GM18519 (cell line): ENCODE data around the gene COX18.
A peak's percentile ranks its signal among the peaks of the same experiment; 100 is the strongest.

Source experiments
- ATAC-seq: cut with Tn5 transposase; IDR thresholded peaks from one replicate; pipeline ENCODE4 v1.9.1; 2021; ENCODE audit warnings: mild to moderate bottlenecking, moderate library complexity; ENCODE audit not compliant: unreplicated experiment, low FRiP score

Gene COX18, protein sequence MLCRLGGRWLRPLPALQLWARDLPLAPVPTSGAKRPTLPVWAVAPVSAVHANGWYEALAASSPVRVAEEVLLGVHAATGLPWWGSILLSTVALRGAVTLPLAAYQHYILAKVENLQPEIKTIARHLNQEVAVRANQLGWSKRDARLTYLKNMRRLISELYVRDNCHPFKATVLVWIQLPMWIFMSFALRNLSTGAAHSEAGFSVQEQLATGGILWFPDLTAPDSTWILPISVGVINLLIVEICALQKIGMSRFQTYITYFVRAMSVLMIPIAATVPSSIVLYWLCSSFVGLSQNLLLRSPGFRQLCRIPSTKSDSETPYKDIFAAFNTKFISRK

DNA sequence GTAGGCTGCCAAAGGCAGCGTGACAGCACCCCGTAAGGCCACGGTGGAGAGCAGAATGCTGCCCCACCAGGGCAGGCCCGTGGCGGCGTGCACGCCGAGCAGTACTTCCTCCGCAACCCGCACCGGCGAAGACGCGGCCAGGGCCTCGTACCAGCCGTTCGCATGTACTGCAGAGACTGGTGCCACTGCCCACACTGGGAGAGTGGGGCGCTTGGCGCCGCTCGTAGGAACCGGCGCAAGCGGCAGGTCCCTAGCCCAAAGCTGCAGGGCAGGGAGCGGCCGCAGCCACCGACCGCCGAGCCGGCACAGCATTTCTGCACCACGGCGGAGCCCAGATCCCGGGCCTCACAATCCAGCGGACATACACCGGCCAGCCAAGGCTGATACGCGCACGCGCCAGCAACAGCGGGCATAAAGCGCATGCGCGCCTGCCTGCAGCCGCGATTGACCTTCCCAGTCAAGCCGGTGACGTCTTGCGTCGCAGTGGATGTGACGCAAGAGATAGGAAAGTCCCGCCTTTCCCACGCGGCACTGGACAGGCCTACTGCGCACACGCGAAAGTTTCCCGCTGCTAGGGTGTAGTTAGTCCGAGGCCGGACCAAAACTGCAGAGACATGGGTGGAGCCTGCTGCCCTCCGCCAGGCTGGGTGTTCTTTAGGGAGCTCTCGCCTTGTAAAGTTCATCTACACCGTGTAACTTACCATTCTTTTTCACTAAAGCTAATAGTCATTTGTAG, at the start of gene COX18:
Gene COX18 (minus strand): TSS at position 379 of the 736 bp plus-strand sequence. CDS start 67 bp downstream, at position 312.
- peak; percentile 77 for ATAC-seq

DNA sequence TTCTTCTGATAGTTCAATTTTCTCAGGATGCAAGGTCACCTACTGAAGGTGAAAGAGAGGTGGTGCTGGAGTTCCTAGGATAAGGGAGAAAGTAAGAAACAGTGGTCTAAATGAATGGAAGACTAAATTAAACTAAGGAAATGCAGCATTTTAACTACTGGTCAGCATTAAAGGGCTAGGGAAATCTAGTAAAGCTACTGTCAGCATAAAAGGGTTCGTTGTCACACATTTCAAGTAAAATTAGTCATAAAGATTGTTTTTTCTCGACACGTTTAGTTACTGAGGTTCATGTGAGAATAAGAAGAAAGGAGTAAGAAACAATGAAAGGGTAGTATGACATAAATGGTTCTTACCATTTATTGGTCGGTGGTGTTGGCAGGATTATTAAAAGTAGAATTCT, 40.0 kb upstream of the COX18 start:
- no peak for ATAC-seq

DNA sequence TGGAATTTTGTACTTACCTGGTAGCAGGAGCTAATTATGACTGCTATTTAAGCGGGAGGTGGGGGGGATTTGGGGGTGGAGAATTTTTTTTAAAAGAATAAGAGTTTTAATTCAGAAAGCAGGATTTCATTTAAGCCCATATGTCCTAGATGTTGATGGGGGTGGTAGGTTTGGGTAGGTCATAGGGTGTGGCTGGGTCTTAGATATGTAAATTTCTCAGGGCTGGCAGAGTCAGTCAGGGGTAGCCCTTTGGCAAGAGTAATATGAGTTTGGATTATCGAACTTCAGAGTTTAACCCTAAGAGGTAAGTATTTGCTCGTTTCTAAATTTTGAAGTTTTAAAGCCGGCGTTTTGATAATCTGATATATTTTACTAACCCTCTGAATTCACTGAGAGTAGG, 35.2 kb upstream of the COX18 start:
- no peak for ATAC-seq

DNA sequence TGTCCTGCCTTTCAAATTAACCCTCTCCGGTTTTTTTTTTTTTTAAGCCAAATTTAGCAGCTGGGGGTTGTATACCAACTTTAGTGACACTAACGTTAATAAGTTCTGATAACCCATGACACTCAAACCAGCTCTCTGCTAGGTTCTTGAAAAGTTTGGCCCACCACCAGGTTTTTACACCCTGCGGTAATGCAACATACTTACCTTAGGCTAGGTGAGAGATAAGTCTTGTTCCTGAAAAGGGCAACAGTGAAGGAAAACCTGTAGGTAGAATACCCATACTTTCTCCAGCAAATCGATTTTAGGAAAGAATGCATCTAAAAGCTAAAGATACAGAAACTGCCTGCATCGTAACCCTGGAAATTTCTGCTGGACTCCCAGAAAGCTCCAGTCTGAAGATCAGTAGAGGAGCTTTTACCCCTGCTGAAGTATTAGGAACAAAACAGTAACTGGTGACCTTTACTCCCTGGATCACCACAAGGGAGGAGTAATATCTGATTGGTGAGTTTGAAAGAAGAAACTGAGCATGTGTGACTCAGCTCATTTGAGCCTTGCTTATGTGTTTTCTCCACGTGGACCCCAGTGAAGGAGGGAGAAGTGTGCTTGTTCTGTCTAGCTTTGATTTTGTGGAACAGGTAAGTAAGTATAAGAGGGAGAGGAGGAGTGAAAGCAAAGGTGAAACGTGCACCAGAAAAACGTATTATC, 34.4 kb upstream of the COX18 start:
- ATAC-seq: no peak

DNA sequence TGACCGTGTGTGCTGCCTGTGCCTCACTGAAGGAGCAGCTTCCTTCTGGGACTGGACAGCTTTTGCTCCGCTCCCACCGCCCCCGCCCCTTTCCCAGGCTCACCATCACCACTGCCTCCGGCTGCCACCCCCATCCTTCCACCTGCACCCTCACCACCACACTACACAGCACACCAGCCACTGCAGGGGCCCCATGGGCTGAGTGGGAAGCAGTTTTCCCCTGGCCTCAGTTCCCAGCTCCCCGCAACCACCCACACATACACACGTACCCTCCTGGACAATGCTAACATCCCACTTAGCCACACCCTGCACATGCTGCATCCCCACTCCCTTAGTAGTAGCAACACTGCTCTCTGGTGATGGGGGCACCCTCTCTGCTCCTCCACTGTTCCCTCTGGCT, 29.6 kb upstream of the COX18 start:
- no peak for ATAC-seq

DNA sequence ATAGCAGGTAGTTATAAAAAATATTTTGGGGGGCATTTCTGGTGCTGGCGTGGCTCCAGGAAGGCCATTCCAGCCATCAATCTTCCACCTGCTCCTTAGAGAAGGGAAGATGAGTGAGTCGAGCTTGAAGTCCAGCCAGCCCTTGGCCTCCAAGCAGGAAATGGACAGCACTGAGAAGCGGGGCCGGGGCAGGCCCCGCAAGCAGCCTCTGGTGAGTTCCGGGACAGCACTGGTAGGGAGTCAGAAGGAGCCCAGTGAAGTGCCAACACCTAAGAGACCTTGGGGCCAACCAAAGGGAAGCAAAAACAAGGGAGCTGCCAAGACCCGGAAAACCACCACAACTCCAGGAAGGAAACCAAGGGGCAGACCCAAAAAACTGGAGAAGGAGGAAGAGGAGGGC, 29.2 kb upstream of the COX18 start:
- ATAC-seq: no peak

DNA sequence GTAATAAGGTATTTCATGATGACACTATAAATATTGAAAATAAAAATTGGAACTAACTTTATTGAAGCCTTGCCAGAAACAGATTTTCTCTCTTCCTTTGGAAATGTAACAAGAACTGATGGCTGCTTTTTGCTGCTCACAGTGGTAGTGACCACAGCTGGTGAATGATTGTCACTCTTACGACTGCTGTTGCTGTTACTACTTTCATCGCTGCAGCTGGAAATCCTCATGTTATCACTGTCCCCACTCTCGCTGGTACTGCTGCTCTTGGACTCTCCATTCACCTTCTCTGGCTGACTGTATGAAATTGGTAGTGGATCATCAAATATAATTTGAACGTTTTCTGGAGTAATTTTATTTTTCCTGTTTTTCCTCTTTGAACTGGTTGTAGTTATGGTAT, 28.5 kb upstream of the COX18 start:
- ATAC-seq: no peak

DNA sequence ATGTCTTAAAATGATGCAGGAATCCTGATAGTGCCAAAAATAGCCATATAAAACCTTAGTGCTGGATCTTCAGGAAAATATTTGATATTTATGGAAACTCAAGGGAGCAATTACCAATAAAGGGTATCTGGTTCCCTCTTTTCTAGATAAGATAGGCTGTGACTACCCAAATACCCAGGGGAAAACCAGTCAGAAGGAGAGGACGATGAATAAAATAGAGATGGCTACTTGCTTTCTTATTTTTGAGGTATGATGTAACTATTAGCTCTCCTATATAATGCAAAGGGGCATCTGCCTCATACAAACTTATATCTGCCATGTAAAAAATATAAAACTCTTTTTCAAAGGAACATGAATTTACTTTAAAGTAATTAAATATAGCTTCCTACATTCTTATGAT, 23.4 kb upstream of the COX18 start:
- ATAC-seq: no peak

DNA sequence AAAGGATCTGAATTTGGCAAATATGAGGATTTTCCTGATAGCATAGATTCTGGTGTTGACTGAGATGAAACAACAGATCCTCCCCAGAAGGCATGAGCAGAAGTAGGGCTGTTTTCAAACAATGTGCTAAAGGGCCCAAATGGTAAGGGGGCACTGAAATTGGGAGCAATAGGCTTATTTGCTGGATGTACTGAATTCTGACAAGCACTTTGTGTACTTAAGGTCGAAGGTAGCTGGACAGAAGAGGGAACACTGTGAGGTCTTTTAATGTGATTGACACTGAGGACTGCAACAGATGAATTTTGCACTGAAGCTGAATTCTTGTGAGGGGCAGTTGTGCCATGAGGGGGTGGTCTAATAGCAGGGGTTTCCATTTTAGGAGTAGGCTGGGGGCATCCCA, 21.2 kb upstream of the COX18 start:
- no peak for ATAC-seq

DNA sequence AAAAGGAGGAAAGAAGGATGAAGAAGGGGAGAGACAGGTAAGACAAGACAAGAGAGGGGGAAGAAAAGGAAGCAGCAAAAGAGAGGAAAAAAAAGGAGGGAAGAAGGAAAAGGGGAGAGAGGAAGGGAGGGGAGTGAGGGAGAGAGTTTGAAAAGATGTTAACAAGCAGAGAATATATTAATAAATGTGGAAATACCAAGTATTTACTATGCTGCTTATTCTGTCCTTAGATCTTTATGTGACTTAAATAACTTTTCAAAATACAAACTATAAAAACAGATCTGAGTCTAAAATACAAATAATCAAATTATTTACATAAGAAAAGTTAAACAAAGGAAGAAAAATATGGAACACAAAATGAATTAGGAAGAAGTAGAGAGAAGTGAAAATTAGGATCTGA, 18.4 kb upstream of the COX18 start:
- ATAC-seq: no peak

DNA sequence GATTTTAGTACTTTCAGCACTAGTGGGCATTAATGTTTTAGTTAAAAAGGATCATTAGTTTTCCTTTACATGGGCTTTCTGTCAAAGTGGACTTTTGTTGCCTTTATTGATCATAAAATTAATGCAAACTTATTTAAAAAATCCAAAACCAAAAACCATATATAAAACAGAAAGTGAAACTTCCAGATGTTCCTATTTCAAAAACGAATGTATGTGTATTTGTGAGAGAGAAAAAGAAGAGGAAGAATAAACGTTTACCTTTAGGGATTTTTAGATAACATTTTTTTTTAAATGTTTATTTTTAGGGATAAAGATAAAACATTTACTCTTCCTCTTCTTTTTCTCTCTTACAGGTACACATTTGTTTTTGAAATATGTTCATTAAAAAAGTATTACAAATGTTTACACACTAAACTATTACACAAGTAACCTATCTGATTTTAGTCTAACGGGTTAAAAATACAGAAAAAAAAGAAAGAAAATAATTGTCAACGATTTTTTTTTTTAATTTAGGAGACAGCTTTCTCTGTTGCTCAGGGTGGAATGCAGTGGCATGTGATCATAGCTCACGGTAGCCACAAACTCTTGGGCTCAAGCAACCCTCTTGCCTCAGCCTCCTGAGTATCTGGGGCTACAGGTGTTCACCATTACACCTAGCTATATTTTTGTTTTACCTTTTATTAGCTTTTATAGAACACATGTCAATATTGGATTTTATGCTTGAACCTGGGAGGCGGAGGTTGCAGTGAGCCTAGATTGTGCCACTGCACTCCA, 16.8 kb upstream of the COX18 start:
- no peak for ATAC-seq

DNA sequence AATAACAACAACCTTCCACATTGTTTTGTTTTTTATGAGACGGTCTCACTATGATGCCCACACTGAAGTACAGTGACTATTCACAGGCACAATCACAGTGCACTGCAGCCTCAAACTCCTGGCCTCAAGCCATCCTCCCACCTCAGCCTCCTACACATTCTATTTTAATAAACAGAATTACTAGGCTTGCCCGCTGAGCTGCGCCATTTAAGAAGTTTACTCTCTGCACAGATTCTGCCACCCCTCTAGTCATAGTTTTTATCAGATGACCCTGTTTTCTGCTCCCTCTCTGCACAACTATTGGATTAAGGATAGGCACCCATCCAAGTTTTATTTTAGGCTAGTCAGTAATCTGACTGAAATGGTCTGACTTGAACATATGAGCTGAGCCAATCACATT, 11.3 kb upstream of the COX18 start:
- peak; percentile 57 for ATAC-seq

DNA sequence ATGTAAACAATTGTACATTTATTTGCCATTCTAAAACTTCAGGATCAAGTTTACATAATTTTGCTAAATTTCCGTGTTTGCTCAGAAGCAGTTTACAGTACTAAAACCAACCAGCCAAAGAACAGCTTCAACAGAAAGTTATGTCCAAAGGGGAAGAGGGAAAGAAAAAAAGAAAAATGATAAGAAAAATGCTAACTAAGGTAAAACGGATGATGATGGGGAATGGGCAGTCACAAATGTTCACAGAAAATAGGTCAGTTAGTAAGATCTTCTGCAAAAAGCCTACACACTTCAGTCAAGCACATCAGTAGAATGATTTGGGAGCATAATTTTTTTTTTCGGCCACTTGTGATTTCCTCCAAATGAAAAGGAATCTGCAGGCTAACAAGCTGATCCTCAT, 6.3 kb upstream of the COX18 start:
- no peak for ATAC-seq

DNA sequence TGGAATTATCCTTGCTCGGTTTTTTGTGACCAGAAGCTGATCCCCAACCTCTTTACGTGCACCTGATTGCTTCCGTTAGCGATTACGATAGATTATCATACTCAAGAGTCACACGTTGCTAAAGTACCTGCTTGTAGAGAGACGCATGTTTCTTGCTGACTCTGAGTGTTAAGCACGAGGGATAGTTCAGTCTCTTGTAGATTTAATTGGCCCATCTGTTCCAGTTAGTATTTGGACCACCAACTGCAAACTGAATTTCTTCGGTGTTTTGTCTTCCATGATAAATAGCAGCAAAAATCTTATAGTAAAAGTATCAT, 516 bp upstream of the COX18 start:
- ATAC-seq: peak; percentile 9

DNA sequence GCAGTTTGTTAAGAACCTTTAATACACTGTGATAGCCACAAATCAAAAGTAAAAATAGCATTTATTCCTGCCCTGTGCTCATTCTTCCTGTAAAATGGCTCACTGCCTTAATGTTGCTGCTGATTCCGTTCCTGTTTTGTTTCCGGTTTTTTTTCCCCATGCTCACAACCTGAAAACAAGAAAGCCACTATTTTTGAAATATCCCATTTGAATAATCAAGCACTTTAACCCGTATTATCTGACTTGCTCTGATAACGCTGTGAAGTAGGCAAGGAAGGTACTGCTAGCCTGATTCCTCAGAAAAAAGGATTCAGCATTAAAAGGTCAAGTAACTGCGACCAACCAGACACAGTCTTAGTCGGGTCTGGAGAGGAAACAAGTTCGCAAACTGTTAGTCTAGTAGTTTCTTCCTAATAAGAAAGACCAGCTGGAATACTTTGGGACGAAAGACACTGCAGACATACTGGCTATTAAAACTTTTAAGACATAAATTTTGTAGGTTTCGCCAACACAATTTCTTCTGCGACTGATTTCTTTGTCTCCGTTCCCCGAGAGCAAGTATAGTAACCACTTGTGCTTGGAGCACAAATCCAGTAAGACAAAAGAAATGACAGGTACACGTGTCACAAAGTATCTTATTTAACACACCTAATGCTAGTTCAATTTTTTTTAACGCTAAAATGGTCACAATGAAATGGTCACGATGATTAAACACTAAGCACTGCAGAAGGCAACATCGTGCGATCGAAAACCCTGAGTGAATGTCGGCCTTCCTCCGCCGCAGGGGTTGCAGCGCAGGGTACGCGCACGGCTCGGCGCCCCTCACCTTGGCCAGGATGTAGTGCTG, 802 bp downstream of the COX18 start:
- no peak for ATAC-seq

DNA sequence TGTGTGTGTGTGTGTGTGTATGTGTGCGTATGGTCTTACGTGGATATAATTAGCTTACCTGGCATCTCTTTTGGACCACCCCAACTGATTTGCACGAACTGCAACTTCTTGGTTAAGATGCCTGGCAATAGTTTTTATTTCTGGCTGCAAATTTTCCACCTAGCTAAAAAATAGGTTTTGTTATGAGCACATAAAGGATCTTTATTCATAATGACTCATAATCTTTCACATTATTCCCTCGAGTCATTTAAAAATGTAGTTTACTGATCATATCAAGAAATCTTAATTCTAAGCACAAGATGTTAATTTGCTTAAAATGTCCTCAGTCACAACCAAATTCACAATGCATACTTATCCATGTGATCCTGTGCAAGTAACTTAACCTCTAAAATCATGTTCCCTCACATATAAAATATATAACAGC, 1.5 kb downstream of the COX18 start:
- no peak for ATAC-seq

DNA sequence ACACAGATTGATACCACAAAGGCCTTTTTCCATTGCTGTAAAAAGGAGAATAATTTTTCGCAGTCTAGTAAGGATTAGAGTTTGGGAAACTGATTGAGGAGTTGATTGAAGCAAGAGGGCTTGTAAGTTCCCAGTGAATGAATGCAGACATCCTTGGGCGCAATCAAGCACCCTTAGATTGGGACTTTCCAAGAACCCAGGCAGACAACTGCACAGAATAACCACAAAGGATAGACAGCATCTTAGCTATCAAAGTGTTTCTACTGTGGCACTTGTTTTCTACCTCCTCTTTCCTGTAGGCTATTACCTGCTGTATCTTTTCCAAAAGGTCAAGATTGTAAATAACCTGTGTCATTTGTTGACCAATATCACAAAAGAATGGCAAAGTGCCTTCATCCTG, 2.6 kb downstream of the COX18 start:
- ATAC-seq: no peak

DNA sequence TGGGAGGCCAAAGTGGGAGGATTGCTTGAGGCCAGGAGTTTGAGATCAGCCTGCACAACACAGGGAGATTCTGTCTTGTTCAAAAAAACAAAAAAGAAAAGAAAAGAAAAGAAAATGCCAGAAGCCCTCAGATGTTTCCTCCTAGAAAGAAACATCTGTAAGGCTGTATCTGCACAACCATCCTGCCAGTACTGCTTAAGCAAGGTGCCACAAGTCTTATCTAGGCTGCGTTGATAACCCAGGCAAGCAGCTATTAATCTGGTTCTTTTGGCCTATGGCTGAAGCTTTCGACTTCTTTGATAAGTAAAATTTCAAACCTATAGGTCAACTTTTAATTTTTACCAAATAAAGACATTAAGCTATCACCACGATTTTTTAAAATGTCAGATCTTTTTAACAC, 3.1 kb downstream of the COX18 start:
- no peak for ATAC-seq

DNA sequence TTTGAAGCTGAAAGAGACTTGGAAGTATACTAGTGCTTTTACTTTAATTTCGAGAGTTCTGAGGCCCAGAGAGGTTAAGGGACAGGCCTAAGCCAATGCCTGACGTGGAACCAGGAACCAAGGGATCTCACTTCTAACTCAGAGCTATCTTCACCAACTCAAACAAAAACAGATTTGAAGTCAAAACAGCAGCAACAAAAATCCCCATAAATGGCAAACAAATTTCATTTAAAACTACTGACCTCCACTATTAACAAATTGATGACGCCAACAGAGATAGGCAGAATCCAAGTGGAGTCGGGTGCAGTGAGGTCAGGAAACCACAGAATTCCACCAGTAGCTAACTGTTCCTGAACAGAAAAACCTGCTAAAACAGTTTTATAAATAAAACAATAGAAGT, 5.0 kb downstream of the COX18 start:
- ATAC-seq: no peak

DNA sequence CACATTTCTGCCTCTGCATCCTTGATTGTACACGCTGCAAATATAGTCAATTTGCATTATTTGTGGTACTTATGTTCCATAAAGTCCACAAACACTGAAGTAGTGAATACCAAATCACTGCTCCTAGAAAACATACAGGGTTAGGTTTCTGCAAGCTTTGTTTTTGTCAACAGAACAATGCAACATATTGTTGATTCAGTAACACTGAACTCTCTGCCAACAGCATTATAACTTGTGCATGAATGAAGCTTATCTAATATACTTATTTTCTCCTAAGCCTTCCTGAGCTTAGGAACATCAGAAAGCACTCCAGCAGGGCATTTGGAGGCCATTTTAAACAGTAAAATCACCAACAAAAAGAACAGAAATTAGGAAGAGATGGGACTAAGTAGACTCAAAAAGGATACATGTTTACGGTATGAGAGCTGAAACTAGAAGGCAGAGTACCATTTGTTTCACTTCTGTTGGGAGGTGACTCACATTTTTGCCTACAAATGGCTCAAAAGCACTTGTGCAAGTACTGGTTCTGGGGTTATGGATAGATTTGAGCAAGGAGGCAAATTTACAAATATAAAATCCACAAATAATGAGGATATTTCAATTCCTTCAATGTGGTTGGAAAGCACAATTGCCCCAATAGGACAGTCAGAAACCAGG, 14.1 kb downstream of the COX18 start:
- peak; percentile 93 for ATAC-seq
